HUES6 (cell line): ENCODE results near the gene RSPO3.

ENCODE experiments used
- H3K27ac ChIP-seq: 2 replicates; pipeline ENCODE4 v1.7.0; 2013; ENCODE audit warnings: low read depth, mild to moderate bottlenecking, low read length, inconsistent platforms
- H3K27me3 ChIP-seq: 2 replicates; pipeline ENCODE4 v1.6.1; 2013; ENCODE audit warnings: low read length; ENCODE audit not compliant: control insufficient read depth, insufficient read depth
- H3K36me3 ChIP-seq: 2 replicates; pipeline ENCODE4 v1.6.1; 2013; ENCODE audit warnings: low read length; ENCODE audit not compliant: control insufficient read depth, insufficient read depth
- H3K4me1 ChIP-seq: 2 replicates; pipeline ENCODE4 v1.6.1; 2013; ENCODE audit warnings: low read length; ENCODE audit not compliant: control insufficient read depth, insufficient read depth
- H3K4me3 ChIP-seq: 2 replicates; pipeline ENCODE4 v1.5.1; 2013; ENCODE audit warnings: low read depth, low read length
- H3K9ac ChIP-seq: one replicate; pipeline ENCODE4 v1.6.1; 2013; ENCODE audit warnings: mild to moderate bottlenecking, low read length
- H3K9me3 ChIP-seq: 2 replicates; pipeline ENCODE4 v1.6.1; 2013; ENCODE audit warnings: low read depth, low read length; ENCODE audit not compliant: control insufficient read depth, insufficient read depth

The RSPO3 gene

GRCh38 chr6:127118298-127119101 is at the start of gene RSPO3:
Gene RSPO3, plus strand, starts transcription at chr6:127118671. Its CDS starts 522 bp downstream, at chr6:127119193.
- peaks cover 68% of the 10 kb centered on the region for H3K27me3 ChIP-seq
- peak within 1 kb of the TSS; percentile 74 for H3K4me3 ChIP-seq
- no peaks in the 10 kb centered on the region for H3K9me3 ChIP-seq
- H3K4me1 ChIP-seq: peaks cover 17% of the 10 kb centered on the region
- H3K36me3 ChIP-seq: no peaks in the 10 kb centered on the region
- peak within 1 kb of the TSS; percentile 76 for H3K9ac ChIP-seq
- H3K27ac ChIP-seq: no peak within 1 kb of the TSS

- no peak overlapping the region for H3K9ac ChIP-seq
- H3K36me3 ChIP-seq: no peaks in the 10 kb centered on the region
- no peaks in the 10 kb centered on the region for H3K9me3 ChIP-seq
- no peak overlapping the region for H3K4me3 ChIP-seq
- no peaks in the 10 kb centered on the region for H3K27me3 ChIP-seq
- 0 out of 2 replicates have a peak, but pooled peaks cover 3% of the 10 kb centered on the region for H3K4me1 ChIP-seq
- no peak overlapping the region for H3K27ac ChIP-seq
Measured at GRCh38 chr6:127069659-127070279, 48.7 kb upstream of the RSPO3 start.

- Histone ChIP-seq H3K4me1 (0 out of 2 replicates have a peak, but pooled peaks cover 12% of the 10 kb centered on the region), H3K9me3 (no peaks in the 10 kb centered on the region), H3K27ac (no peak overlapping the region), H3K27me3 (no peaks in the 10 kb centered on the region), H3K4me3 (no peak overlapping the region), H3K36me3 (no peaks in the 10 kb centered on the region), H3K9ac (no peak overlapping the region)
Measured at GRCh38 chr6:127073222-127073621, 45.2 kb upstream of the RSPO3 start.

- no peak overlapping the region for H3K4me3 ChIP-seq
- no peaks in the 10 kb centered on the region for H3K27me3 ChIP-seq
- no peaks in the 10 kb centered on the region for H3K9me3 ChIP-seq
- peak overlapping the region; percentile 6; the same call in 1 of the 2 replicates for H3K27ac ChIP-seq
- H3K36me3 ChIP-seq: no peaks in the 10 kb centered on the region
- 0 out of 2 replicates have a peak, but pooled peaks cover 12% of the 10 kb centered on the region for H3K4me1 ChIP-seq
- no peak overlapping the region for H3K9ac ChIP-seq
Measured at GRCh38 chr6:127076466-127076865, 42.0 kb upstream of the RSPO3 start.

- no peak overlapping the region for H3K27ac ChIP-seq
- no peaks in the 10 kb centered on the region for H3K27me3 ChIP-seq
- H3K36me3 ChIP-seq: no peaks in the 10 kb centered on the region
- 0 out of 2 replicates have a peak, but pooled peaks cover 12% of the 10 kb centered on the region for H3K4me1 ChIP-seq
- no peak overlapping the region for H3K9ac ChIP-seq
- no peak overlapping the region for H3K4me3 ChIP-seq
- no peaks in the 10 kb centered on the region for H3K9me3 ChIP-seq
Measured at GRCh38 chr6:127077886-127078285, 40.6 kb upstream of the RSPO3 start.

GRCh38 chr6:127078669-127079068 is 39.8 kb upstream of the RSPO3 start:
- Histone ChIP-seq H3K4me3 (no peak overlapping the region), H3K27ac (no peak overlapping the region), H3K9ac (no peak overlapping the region)

GRCh38 chr6:127079681-127080080 is 38.8 kb upstream of the RSPO3 start:
- Histone ChIP-seq H3K9ac (no peak overlapping the region), H3K9me3 (no peaks in the 10 kb centered on the region), H3K27ac (no peak overlapping the region), H3K4me3 (no peak overlapping the region), H3K36me3 (no peaks in the 10 kb centered on the region), H3K4me1 (0 out of 2 replicates have a peak, but pooled peaks cover 10% of the 10 kb centered on the region), H3K27me3 (no peaks in the 10 kb centered on the region)

More at GRCh38 chr6:127078669-127079068, 39.8 kb upstream of the RSPO3 start:
- H3K27me3 ChIP-seq: no peaks in the 10 kb centered on the region
- no peaks in the 10 kb centered on the region for H3K9me3 ChIP-seq
- 0 out of 2 replicates have a peak, but pooled peaks cover 12% of the 10 kb centered on the region for H3K4me1 ChIP-seq
- no peaks in the 10 kb centered on the region for H3K36me3 ChIP-seq

GRCh38 chr6:127080081-127080480 is 38.4 kb upstream of the RSPO3 start:
- Histone ChIP-seq H3K27ac (no peak overlapping the region), H3K4me3 (no peak overlapping the region), H3K9ac (no peak overlapping the region), H3K36me3 (no peaks in the 10 kb centered on the region), H3K4me1 (0 out of 2 replicates have a peak, but pooled peaks cover 7% of the 10 kb centered on the region), H3K27me3 (no peaks in the 10 kb centered on the region), H3K9me3 (no peaks in the 10 kb centered on the region)

- H3K9me3 ChIP-seq: no peaks in the 10 kb centered on the region
- H3K4me1 ChIP-seq: no peaks in the 10 kb centered on the region
- no peak overlapping the region for H3K4me3 ChIP-seq
- H3K27ac ChIP-seq: no peak overlapping the region
- no peak overlapping the region for H3K9ac ChIP-seq
- H3K27me3 ChIP-seq: no peaks in the 10 kb centered on the region
- H3K36me3 ChIP-seq: no peaks in the 10 kb centered on the region
Measured at GRCh38 chr6:127083231-127083962, 35.1 kb upstream of the RSPO3 start.

GRCh38 chr6:127083963-127084310 is 34.5 kb upstream of the RSPO3 start:
- H3K4me3 ChIP-seq: no peak overlapping the region

GRCh38 chr6:127085181-127085580 is 33.3 kb upstream of the RSPO3 start:
- peaks cover 6% of the 10 kb centered on the region for H3K4me1 ChIP-seq
- no peak overlapping the region for H3K27ac ChIP-seq
- H3K27me3 ChIP-seq: no peaks in the 10 kb centered on the region
- no peaks in the 10 kb centered on the region for H3K9me3 ChIP-seq
- no peak overlapping the region for H3K9ac ChIP-seq
- H3K36me3 ChIP-seq: no peaks in the 10 kb centered on the region
- H3K4me3 ChIP-seq: no peak overlapping the region

More at GRCh38 chr6:127083963-127084310, 34.5 kb upstream of the RSPO3 start:
- no peaks in the 10 kb centered on the region for H3K9me3 ChIP-seq
- no peak overlapping the region for H3K27ac ChIP-seq
- no peaks in the 10 kb centered on the region for H3K4me1 ChIP-seq
- no peaks in the 10 kb centered on the region for H3K27me3 ChIP-seq
- H3K9ac ChIP-seq: no peak overlapping the region
- no peaks in the 10 kb centered on the region for H3K36me3 ChIP-seq
